KG1 (cell line): Measurements from ENCODE around the gene GPR161.

ENCODE experiments used
- DNase-seq: peaks from one replicate; lab custom pipeline; 2025; lab: John Stamatoyannopoulos, UW

The GPR161 gene

GRCh38 chr1:168032029-168032428 lies 104.7 kb downstream of the GPR161 start:
- DNase-seq = no peak

GRCh38 chr1:168031627-168032026 lies 105.1 kb downstream of the GPR161 start:
- no peak for DNase-seq

GRCh38 chr1:168031198-168031597 lies 105.5 kb downstream of the GPR161 start:
- DNase-seq = no peak
